K562 (cell line): ENCODE results near the gene DNAJC2. TPM values are rescaled to one million over a fixed set of nuclear protein-coding genes. Genes with fewer than 3 reads are reported as not detected.

Experiments
- ATAC-seq: fragments of 200-7000 bp; cut with Tn5 transposase; 3 replicates; pipeline ENCODE4 v1.9.1; 2020; ENCODE audit warnings: moderate library complexity
- BruUV-seq: library from RNA; stranded (reverse); fragments of 400-500 nt; replicated peaks from 2 replicates; lab custom pipeline; 2021; lab: Mats Ljungman, UMichigan
- CTCF ChIA-PET: fragments of 300-600 bp; formaldehyde crosslinking; extraction: SDS; loops from one replicate; lab custom pipeline; 2021; ENCODE audit warnings: low intra/inter-chr PET ratio; lab: Yijun Ruan, JAX
- POLR2A ChIA-PET: fragments of 300-600, 350-650 bp; sonication (Branson Sonifier 250); formaldehyde crosslinking; extraction: SDS; loops from one replicate; lab custom pipeline; 2021; ENCODE audit warnings: antibody characterized with exemption, inconsistent platforms; lab: Yijun Ruan, JAX
- DNase-seq, 4 experiments: peaks; one replicate each; pipeline versions ENCODE4 v3.0.0 to v3.0.0-alpha.2; 2011 to 2018; ENCODE audit warnings: low spot score in 3 of 4, mixed read lengths in 3 of 4; ENCODE audit errors: extremely low read depth in 1 of 4
- FAIRE-seq: peaks from 2 replicates; lab custom pipeline; 2011; peaks lifted over from hg19 to GRCh38; lab: Jason Lieb, UNC
- H2AFZ ChIP-seq: 2 replicates; pipeline ENCODE4 v1.6.0; 2011; ENCODE audit warnings: low read depth, low read length, control low read depth, inconsistent platforms
- H3K27ac ChIP-seq: fragments of 200-600 bp; 3 replicates; pipeline ENCODE4 v1.8.0; 2011; ENCODE audit warnings: low read depth, mild to moderate bottlenecking, control low read depth, inconsistent platforms, low read length, moderate library complexity, mixed read lengths; ENCODE audit errors: extremely low read depth
- H3K27me3 ChIP-seq, 2 experiments: fragments of 300-600 bp in 1 of 2; 2 replicates in 1 of 2; 3 replicates in 1 of 2; pipeline versions ENCODE4 v1.6.0 to v1.8.0; 2011; ENCODE audit warnings: inconsistent platforms in 2 of 2, low read length in 2 of 2, mild to moderate bottlenecking in 1 of 2, mixed read lengths in 1 of 2, moderate library complexity in 1 of 2; ENCODE audit not compliant: control insufficient read depth in 2 of 2, insufficient read depth in 2 of 2
- H3K36me3 ChIP-seq: fragments of 300-600 bp; 3 replicates; pipeline ENCODE4 v1.8.0; 2011; ENCODE audit warnings: mild to moderate bottlenecking, low read length, inconsistent platforms; ENCODE audit not compliant: control insufficient read depth, insufficient read depth
- H3K4me1 ChIP-seq, 2 experiments: fragments of 200-600 bp in 1 of 2; replicated peaks in 1 of 2; 2 replicates in 1 of 2; 3 replicates in 1 of 2; pipeline versions ENCODE4 v1.5.1 to v1.8.0; 2011; ENCODE audit warnings: inconsistent platforms in 2 of 2, low read length in 2 of 2, mild to moderate bottlenecking in 1 of 2, mixed read lengths in 1 of 2, moderate library complexity in 1 of 2; ENCODE audit not compliant: control insufficient read depth in 2 of 2, insufficient read depth in 2 of 2
- H3K4me2 ChIP-seq: 2 replicates; pipeline ENCODE4 v1.6.1; 2011; ENCODE audit warnings: low read length, control low read depth, inconsistent platforms, mixed read lengths; ENCODE audit not compliant: insufficient read depth
- H3K4me3 ChIP-seq: fragments of 200-600 bp; sonication (generic), shearing (Covaris generic); 2 replicates; pipeline ENCODE4 v1.5.1; 2016; ENCODE audit warnings: control low read depth, inconsistent platforms
- H3K79me2 ChIP-seq: fragments of 200-600 bp; 3 replicates; pipeline ENCODE4 v1.8.0; 2011; ENCODE audit warnings: low read length, inconsistent platforms; ENCODE audit not compliant: control insufficient read depth, insufficient read depth
- H3K9ac ChIP-seq, 2 experiments: 2 replicates each; pipeline versions ENCODE4 v1.6.0 to v1.6.1; 2011; ENCODE audit warnings: low read depth in 2 of 2, low read length in 2 of 2, control low read depth in 1 of 2, inconsistent platforms in 1 of 2, mild to moderate bottlenecking in 1 of 2, mixed read lengths in 1 of 2; ENCODE audit not compliant: insufficient read depth in 1 of 2
- H3K9me1 ChIP-seq: one replicate; pipeline ENCODE4 v1.6.0; 2011; ENCODE audit warnings: inconsistent platforms, mild to moderate bottlenecking, low read length, moderate library complexity; ENCODE audit not compliant: control insufficient read depth, insufficient read depth
- H3K9me3 ChIP-seq: replicated peaks from 2 replicates; pipeline ENCODE4 v1.5.1; 2011; ENCODE audit warnings: low read depth, low read length, inconsistent platforms; ENCODE audit not compliant: control insufficient read depth, insufficient read depth
- H4K20me1 ChIP-seq: replicated peaks from 2 replicates; pipeline ENCODE4 v1.6.1; 2011; ENCODE audit warnings: low read length, inconsistent platforms, mixed read lengths; ENCODE audit not compliant: control insufficient read depth, insufficient read depth
- ARID1B ChIP-seq: fragments of 450-650 bp; IDR thresholded peaks from 2 replicates; pipeline ENCODE4 v1.6.1; 2016; ENCODE audit warnings: antibody characterized with exemption, mild to moderate bottlenecking, inconsistent platforms
- HCFC1 ChIP-seq: IDR thresholded peaks from 2 replicates; pipeline ENCODE4 v1.6.1; 2012; ENCODE audit warnings: low read depth, low read length, improper control_type of control experiment
- HES1 ChIP-seq: fragments of 450-650 bp; IDR thresholded peaks from 2 replicates; pipeline ENCODE4 v1.6.1; 2016; ENCODE audit warnings: low read depth, mild to moderate bottlenecking, moderate library complexity
- NR2C2 ChIP-seq, 2 experiments: fragments of 200-800 bp in 1 of 2; sonication (Bioruptor generic) in 1 of 2; sonication (generic) in 1 of 2; formaldehyde crosslinking in 1 of 2; IDR thresholded peaks; 2 replicates each; pipeline versions ENCODE4 v1.6.1 to v1.8.0; 2016 to 2022; ENCODE audit warnings: mild to moderate bottlenecking in 1 of 2, missing compliant biosample characterization in 1 of 2, missing genetic modification characterization in 1 of 2, missing genetic modification reagents in 1 of 2
- SAFB ChIP-seq: fragments of 200-400 bp; formaldehyde crosslinking; IDR thresholded peaks from 2 replicates; pipeline ENCODE4 v1.6.1; 2017; ENCODE audit warnings: low read depth, low read length, borderline replicate concordance
- SMARCC2 ChIP-seq: fragments of 450-650 bp; IDR thresholded peaks from 2 replicates; pipeline ENCODE4 v1.6.1; 2017; ENCODE audit warnings: antibody characterized with exemption, moderate library complexity, mild to moderate bottlenecking, low read depth
- SMC3 ChIP-seq: conservative IDR thresholded peaks from 2 replicates; pipeline ENCODE4 v1.6.1; 2011; ENCODE audit warnings: low read depth, low read length, improper control_type of control experiment; ENCODE audit not compliant: insufficient read depth
- SNIP1 ChIP-seq: fragments of 450-650 bp; IDR thresholded peaks from 2 replicates; pipeline ENCODE4 v1.7.1; 2017; ENCODE audit warnings: low read depth, mild to moderate bottlenecking
- SRF ChIP-seq, 2 experiments: fragments of 250-450, 450-650 bp in 1 of 2; sonication (Bioruptor Pico) in 1 of 2; sonication (generic) in 1 of 2; formaldehyde crosslinking; IDR thresholded peaks; 2 replicates each; pipeline versions ENCODE4 v1.5.0 to v1.5.1; 2020 to 2022; ENCODE audit warnings: mild to moderate bottlenecking in 1 of 2, missing genetic modification reagents in 1 of 2
- TCF15 ChIP-seq: fragments of 250-450 bp; sonication (Bioruptor Pico); IDR thresholded peaks from 2 replicates; pipeline ENCODE4 v1.8.0; 2022; ENCODE audit warnings: moderate library complexity, mild to moderate bottlenecking, inconsistent platforms
- YY1 ChIP-seq, 3 experiments: IDR thresholded peaks; 2 replicates each; pipeline ENCODE4 v1.6.1; 2011; ENCODE audit warnings: low read length in 2 of 3, mild to moderate bottlenecking in 2 of 3, moderate library complexity in 2 of 3, borderline replicate concordance in 1 of 3, control low read depth in 1 of 3, low read depth in 1 of 3; ENCODE audit not compliant: insufficient read depth in 3 of 3, insufficient replicate concordance in 2 of 3, control insufficient read depth in 1 of 3, insufficient read length in 1 of 3; ENCODE audit errors: extremely low read depth in 1 of 3
- ZFPM2 ChIP-seq: fragments of 250-450 bp; sonication (Bioruptor Pico); IDR thresholded peaks from 2 replicates; pipeline ENCODE4 v1.5.1; 2022; ENCODE audit warnings: mild to moderate bottlenecking
- ZKSCAN3 ChIP-seq: fragments of 250-450 bp; sonication (Bioruptor Pico); IDR thresholded peaks from 2 replicates; pipeline ENCODE4 v1.4.0; 2020
- ZNF280B ChIP-seq: fragments of 250-450 bp; sonication (Bioruptor Pico); IDR thresholded peaks from 2 replicates; pipeline ENCODE4 v1.5.1; 2021; ENCODE audit warnings: mild to moderate bottlenecking
- WGBS: fragments of 100-300 bp; shearing (Covaris generic); methylation state at CpG from one replicate; pipeline ENCODE4 v1.1.6; 2016; ENCODE audit warnings: low coverage, mixed read lengths; ENCODE audit not compliant: insufficient coverage; ENCODE audit errors: missing lambda C conversion rate; 5-methylcytosine and 5-hydroxymethylcytosine counted together
- in situ Hi-C: fragments of 300-500 bp; cut with MboI; formaldehyde crosslinking; loops from 4 replicates; pipeline ENCODE4 v1.15.0; 2018; ENCODE audit warnings: inconsistent platforms, mixed read lengths
- intact Hi-C: fragments of 100-400 bp; cut with micrococcal nuclease; formaldehyde crosslinking; loops from 2 replicates; pipeline ENCODE4 v1.14.2; 2022
- polyA plus RNA-seq, 8 experiments: library from polyadenylated mRNA; depleted of rRNA in 4 of 8; stranded (reverse) in 5 of 8; unstranded in 3 of 8; fragments of >200 nt; fragmentation: Nextera tagmentation in 2 of 8; fragmentation: Illumina TruSeq in 1 of 8; extraction: Ambion mirVana in 2 of 8; extraction: Trizol in 1 of 8; gene quantifications; 2 replicates each; pipeline versions ENCODE4 v1.2.1 to v1.2.3, GENCODE V29; 2011 to 2014; ENCODE audit warnings: inconsistent platforms in 1 of 8, missing spikeins in 1 of 8
- total RNA-seq, 7 experiments: library from RNA; depleted of rRNA in 6 of 7; stranded (reverse); fragments of >200 nt in 6 of 7; fragmentation: Illumina TruSeq in 2 of 7; extraction: Trizol in 2 of 7; gene quantifications; 2 replicates each; pipeline versions ENCODE4 v1.2.1 to v1.2.3, GENCODE V29; 2011 to 2021; ENCODE audit warnings: low replicate concordance in 1 of 7
- TF ChIP-seq, protein P1 (sequence below): fragments of 450-650 bp; conservative IDR thresholded peaks from 2 replicates; pipeline ENCODE4 v1.6.1; 2016; ENCODE audit warnings: missing genetic modification characterization, low read depth, mild to moderate bottlenecking, missing compliant biosample characterization, moderate library complexity

The DNAJC2 gene
- total and polyA plus RNA-seq, 9 of the 15 experiments (the other 6 are each of a cell fraction or from before 2014, with no cell fraction given) = 40.2 to 157 (median 92.1) TPM

DNA sequence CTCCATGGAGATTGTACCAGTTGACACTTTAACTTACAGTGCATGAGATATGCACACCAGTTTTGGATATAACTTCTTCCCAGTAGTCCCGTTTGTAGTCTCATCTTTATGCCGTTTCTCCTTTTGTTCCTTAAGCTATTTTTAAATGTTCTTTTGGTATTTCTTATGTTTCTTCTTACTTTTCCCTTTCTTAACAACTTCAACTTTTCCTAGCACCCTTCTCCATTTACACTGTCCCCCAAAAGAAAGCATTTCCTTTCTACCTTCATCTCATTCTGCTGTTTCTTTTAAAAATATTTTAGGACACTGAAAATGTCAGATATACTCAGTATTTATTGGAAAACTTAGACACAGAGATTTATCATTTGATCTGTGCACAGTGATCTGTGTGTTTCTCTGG, 4.4 kb upstream of the DNAJC2 start (continued):
- TF ChIP-seq, protein P1, sequence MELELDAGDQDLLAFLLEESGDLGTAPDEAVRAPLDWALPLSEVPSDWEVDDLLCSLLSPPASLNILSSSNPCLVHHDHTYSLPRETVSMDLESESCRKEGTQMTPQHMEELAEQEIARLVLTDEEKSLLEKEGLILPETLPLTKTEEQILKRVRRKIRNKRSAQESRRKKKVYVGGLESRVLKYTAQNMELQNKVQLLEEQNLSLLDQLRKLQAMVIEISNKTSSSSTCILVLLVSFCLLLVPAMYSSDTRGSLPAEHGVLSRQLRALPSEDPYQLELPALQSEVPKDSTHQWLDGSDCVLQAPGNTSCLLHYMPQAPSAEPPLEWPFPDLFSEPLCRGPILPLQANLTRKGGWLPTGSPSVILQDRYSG = no peak
- TF ChIP-seq HCFC1 = no peak
- no peak for TF ChIP-seq SMC3
- no peak for TF ChIP-seq SAFB
- no peak for TF ChIP-seq SRF (CRISPR knock-in tag; IDR thresholded peaks at IDR 0.05)
- 0 out of 2 replicates have a peak, but pooled peaks have one; percentile 3 for TF ChIP-seq ARID1B
- no peak for TF ChIP-seq SNIP1
- no peak for TF ChIP-seq ZKSCAN3 (CRISPR knock-in tag)
- TF ChIP-seq SMARCC2 = peak; percentile 19; the same call in 1 of the 2 replicates

GRCh38 chr7:103348452-103348851, 3.9 kb upstream of the DNAJC2 start:
- FAIRE-seq = no peak
- H2AFZ ChIP-seq = no peak overlapping the region
- CTCF ChIA-PET = no interaction called here
- peaks cover 87% of the 10 kb centered on the region for H3K79me2 ChIP-seq
- no TSS peak for BruUV-seq
- H3K9me3 ChIP-seq = no peaks in the 10 kb centered on the region
- no peaks in the 10 kb centered on the region; the same call in 1 of the 2 replicates for H4K20me1 ChIP-seq
- peak; percentile 2; the same call in 2 of the 3 replicates for ATAC-seq
- H3K4me1 ChIP-seq = peaks cover 8 to 12% of the 10 kb centered on the region in 2 experiments; a peak in 3 of 5 replicates
- peak overlapping the region; percentile 83 for H3K4me3 ChIP-seq
- peak overlapping the region; percentile 94 for H3K4me2 ChIP-seq
- no peak for TF ChIP-seq NR2C2 (CRISPR knock-in tag; IDR thresholded peaks at IDR 0.05)
- TF ChIP-seq NR2C2 (tag; IDR thresholded peaks at IDR 0.05) = no peak
- TF ChIP-seq YY1 (IDR thresholded peaks at IDR 0.05; ENCODE audit: borderline replicate concordance in 1 of 3, control insufficient read depth in 1 of 3, extremely low read depth in 1 of 3, insufficient read depth in 3 of 3, insufficient read length in 1 of 3, insufficient replicate concordance in 2 of 3, low read depth in 1 of 3, low read length in 2 of 3) = no peak
- TF ChIP-seq ZFPM2 = no peak
- no peak for TF ChIP-seq ZNF280B
- no peak for TF ChIP-seq TCF15 (CRISPR knock-in tag)
- TF ChIP-seq HES1 = no peak
- TF ChIP-seq, all 486 proteins: peak for 0
- in situ Hi-C loops = no loop called here
- 0% methylated on average over 13 of the region's 13 CpGs for WGBS
- Histone ChIP-seq H3K27ac (peak overlapping the region; percentile 96), H3K9ac (peak overlapping the region; percentile 82 to 99), H3K36me3 (peaks cover 41% of the 10 kb centered on the region), H3K9me1 (no peaks in the 10 kb centered on the region), H3K27me3 (no peaks in the 10 kb centered on the region)
- DNase-seq = peak in 1 of 4 experiments; percentile 36
- intact Hi-C loops = loop anchor here (5.0 kb wide), 1 partner anchor 51 kb away; the partner anchor contains the start of gene PMPCB
- POLR2A ChIA-PET = interaction anchor here (0.7 to 1.4 kb wide), 5 partner anchors 8 to 45 kb away, joined by 3 to 5 read pairs (median 4); no protein-coding TSS in a partner anchor
